Duodenal mucosa (tissue), 2 donors: ENCODE measurements around the gene CAMK1.
"Not testable (repeated sequence)": the region's sequence is repeated elsewhere in the genome, so short reads cannot be mapped to it uniquely, and the experiment has no call there.

Source experiments
- H3K27ac ChIP-seq: one replicate; pipeline ENCODE4 v1.7.0; 2013; ENCODE audit warnings: low read depth, low read length
- H3K27me3 ChIP-seq, 2 donors: one replicate each; pipeline ENCODE4 v1.7.0; 2013; ENCODE audit warnings: low read length in 2 of 2, control low read depth in 1 of 2; ENCODE audit not compliant: insufficient read depth in 2 of 2, control insufficient read depth in 1 of 2
- H3K36me3 ChIP-seq, 2 donors: one replicate each; pipeline ENCODE4 v1.7.0; 2013; ENCODE audit warnings: low read length in 2 of 2, control low read depth in 1 of 2; ENCODE audit not compliant: insufficient read depth in 2 of 2, control insufficient read depth in 1 of 2
- H3K4me1 ChIP-seq, 2 donors: one replicate each; pipeline ENCODE4 v1.7.0; 2013; ENCODE audit warnings: low read length in 2 of 2, control low read depth in 1 of 2; ENCODE audit not compliant: insufficient read depth in 2 of 2, control insufficient read depth in 1 of 2
- H3K4me3 ChIP-seq, 2 donors: one replicate each; pipeline ENCODE4 v1.7.0; 2013; ENCODE audit warnings: low read length in 2 of 2, low read depth in 1 of 2
- H3K9ac ChIP-seq, 2 donors: one replicate each; pipeline ENCODE4 v1.7.0; 2013; ENCODE audit warnings: low read length in 2 of 2, low read depth in 1 of 2
- H3K9me3 ChIP-seq, 2 donors: one replicate each; pipeline ENCODE4 v1.7.0; 2013; ENCODE audit warnings: low read length in 2 of 2, control low read depth in 1 of 2; ENCODE audit not compliant: control insufficient read depth in 1 of 2

Gene CAMK1

DNA sequence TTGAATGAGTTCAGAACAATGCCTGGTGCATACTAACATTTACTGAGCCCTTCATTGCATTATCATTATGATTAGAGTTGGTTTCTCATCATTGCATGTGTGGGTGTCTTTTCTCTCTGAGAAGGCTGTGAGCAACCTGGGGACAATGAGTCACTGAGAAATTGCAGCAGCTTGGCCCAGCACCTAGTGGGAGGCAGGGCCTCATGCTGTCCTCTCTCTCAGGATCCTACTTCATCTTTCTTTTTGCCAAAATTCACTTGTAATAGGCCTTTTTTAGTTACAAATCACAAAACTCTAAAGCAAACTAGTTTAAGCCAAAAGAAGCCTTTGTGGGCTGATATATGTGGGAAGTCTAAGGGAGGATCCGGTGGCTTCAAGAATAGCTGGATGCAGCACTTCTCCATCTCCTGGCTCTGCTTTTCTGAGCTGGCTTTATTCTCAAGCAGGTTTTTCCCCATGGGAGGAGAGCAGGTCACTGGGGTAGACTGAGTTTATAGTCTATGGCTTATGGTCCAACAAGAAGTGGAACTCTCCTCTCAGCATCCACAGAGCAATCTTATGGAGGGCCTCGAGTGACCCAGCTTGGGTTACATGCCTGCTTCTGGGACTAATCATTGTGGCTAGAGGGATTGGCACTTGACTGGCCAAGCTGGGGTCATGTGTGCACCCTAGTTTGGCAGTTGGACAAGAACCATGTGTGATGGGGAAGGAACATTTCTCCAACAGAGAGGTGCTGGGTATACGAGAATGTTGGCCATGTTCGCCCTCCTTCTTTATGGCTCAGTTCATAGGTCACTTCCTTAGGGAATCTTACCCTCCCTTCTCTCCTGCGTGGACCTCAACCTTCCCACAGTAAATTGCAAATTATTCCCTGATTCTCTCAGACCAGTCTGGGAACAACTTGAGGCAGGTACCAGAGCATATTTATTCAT, 8.7 kb upstream of the CAMK1 start:
- Histone ChIP-seq H3K4me3 (peak overlapping the region in 1 of 2 donors; percentile 1), H3K4me1 (peaks cover 43 to 45% of the 10 kb centered on the region in 2 donors), H3K9ac (peak overlapping the region in 1 of 2 donors; percentile 10), H3K36me3 (peaks cover 10 to 12% of the 10 kb centered on the region in 2 donors), H3K27ac (no peak overlapping the region), H3K27me3 (no peaks in the 10 kb centered on the region), H3K9me3 (no peaks in the 10 kb centered on the region)

DNA sequence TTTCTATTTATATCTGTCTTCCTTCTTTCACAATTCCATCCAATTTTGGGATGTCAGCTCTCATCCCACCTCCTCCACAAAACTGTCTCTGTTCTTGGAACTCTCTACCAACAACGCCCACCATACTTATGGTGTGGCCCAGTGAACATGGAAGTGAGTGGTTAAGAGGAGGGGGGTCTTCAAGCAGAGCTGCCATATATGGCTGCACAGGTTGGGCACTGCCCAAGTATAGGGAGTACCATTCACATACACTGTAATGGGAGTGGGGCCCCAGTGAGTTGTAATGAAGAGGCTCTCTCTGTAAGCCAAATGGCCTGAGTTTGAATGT, 7.9 kb upstream of the CAMK1 start:
- no peaks in the 10 kb centered on the region for H3K9me3 ChIP-seq
- H3K4me1 ChIP-seq: peaks cover 43 to 45% of the 10 kb centered on the region in 2 donors
- H3K9ac ChIP-seq: no peak overlapping the region
- H3K4me3 ChIP-seq: no peak overlapping the region
- no peaks in the 10 kb centered on the region for H3K27me3 ChIP-seq
- no peak overlapping the region for H3K27ac ChIP-seq
- H3K36me3 ChIP-seq: peaks cover 8 to 12% of the 10 kb centered on the region in 2 donors

GRCh38 chr3:9776896-9777693, 7.3 kb upstream of the CAMK1 start:
- no peak overlapping the region for H3K9ac ChIP-seq
- H3K27me3 ChIP-seq: no peaks in the 10 kb centered on the region
- H3K27ac ChIP-seq: no peak overlapping the region
- H3K4me1 ChIP-seq: peaks cover 43 to 45% of the 10 kb centered on the region in 2 donors
- peaks cover 2 to 7% of the 10 kb centered on the region in 2 donors for H3K36me3 ChIP-seq
- no peak overlapping the region for H3K4me3 ChIP-seq
- H3K9me3 ChIP-seq: no peaks in the 10 kb centered on the region

DNA sequence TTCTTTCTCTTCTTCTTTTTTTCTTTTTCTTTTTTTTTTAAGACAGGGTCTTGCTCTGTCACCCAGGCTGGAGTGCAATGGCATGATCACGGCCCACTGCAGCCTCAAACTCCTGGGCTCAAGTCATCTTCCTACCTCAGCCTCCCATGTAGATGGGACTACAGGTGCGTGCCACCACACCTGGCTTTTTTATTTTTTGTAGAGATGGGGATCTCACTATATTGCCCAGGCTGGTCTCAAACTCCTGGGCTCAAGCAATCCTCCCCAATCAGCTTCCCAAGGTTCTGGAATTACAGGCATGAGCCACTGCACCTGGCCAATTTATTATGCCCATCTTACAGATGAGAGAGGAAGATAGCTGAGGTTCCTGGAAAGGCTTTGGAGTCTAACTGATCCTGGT, 1.3 kb upstream of the CAMK1 start:
- not testable (repeated sequence) for H3K4me3 ChIP-seq, H3K9me3 ChIP-seq, H3K9ac ChIP-seq, H3K36me3 ChIP-seq, H3K27ac ChIP-seq, H3K27me3 ChIP-seq
- H3K4me1 ChIP-seq: peaks cover 32 to 33% of the 10 kb centered on the region in 2 donors

- Histone ChIP-seq H3K27ac (peak overlapping the region; percentile 53), H3K4me1 (peaks cover 32 to 33% of the 10 kb centered on the region in 2 donors), H3K9me3 (no peaks in the 10 kb centered on the region), H3K27me3 (no peaks in the 10 kb centered on the region), H3K4me3 (peak overlapping the region; percentile 76 to 83), H3K9ac (peak overlapping the region; percentile 84 to 86), H3K36me3 (peaks cover 0 to 5% of the 10 kb centered on the region in 2 donors)
Measured at GRCh38 chr3:9770276-9770812, 597 bp upstream of the CAMK1 start.

DNA sequence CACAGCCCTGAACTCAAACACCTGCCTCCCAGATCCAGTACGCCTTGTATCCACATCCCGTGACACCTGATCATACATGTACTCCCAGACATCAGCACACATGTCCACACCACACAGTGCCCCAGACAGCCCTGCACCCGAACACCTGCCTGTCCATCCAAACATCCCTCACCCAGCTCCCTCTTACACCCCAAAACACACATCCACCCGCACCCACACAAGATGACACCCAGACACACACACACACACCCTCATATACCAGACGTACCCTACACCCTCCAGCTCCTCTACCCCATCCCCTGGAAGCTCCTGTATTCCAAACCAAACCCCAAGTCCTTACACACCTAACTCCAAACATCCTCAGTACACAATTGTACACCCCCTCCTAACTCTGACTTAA, 735 bp downstream of the CAMK1 start:
- no peak overlapping the region for H3K27ac ChIP-seq
- H3K9ac ChIP-seq: peak overlapping the region; percentile 84 to 86
- H3K27me3 ChIP-seq: no peaks in the 10 kb centered on the region
- H3K4me1 ChIP-seq: peaks cover 32 to 33% of the 10 kb centered on the region in 2 donors
- no peaks in the 10 kb centered on the region for H3K9me3 ChIP-seq
- H3K4me3 ChIP-seq: peak overlapping the region; percentile 76 to 83
- peaks cover 0 to 7% of the 10 kb centered on the region in 2 donors for H3K36me3 ChIP-seq

DNA sequence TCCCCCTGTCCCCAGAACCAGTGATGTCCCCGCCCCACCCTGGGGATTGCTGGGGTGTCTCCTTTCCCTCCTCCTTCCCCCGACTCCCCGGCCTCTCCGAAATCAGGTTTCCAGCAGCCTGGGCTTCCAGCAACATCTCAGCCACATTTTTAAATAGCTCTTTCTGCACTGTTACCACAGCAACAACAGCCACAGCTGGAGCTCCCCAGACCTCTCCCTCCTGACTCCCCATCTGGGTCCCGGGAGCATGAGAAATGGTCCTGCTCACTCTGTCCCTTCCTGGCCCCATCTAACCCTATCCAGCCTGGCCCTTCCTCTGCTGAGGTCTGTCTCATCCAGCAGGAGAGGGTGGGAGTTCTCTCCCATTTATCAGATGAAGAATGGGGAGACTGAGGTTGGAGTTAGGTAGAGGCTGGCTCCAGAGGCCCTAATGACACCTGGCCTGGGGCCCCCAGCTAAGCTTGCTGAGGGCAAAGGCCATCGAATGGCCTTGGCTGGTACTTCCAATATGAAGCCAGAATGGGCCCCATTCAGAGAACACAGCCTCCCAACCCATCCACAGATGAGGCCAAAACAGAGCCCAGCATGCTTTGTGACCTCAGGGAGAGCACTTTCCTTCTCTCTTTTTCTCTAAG, 1.5 kb downstream of the CAMK1 start:
- peaks cover 0 to 7% of the 10 kb centered on the region in 2 donors for H3K36me3 ChIP-seq
- H3K27me3 ChIP-seq: no peaks in the 10 kb centered on the region
- peaks cover 32 to 33% of the 10 kb centered on the region in 2 donors for H3K4me1 ChIP-seq
- H3K9ac ChIP-seq: peak overlapping the region; percentile 32 to 84
- H3K4me3 ChIP-seq: peak overlapping the region; percentile 76 to 83
- no peaks in the 10 kb centered on the region for H3K9me3 ChIP-seq
- no peak overlapping the region for H3K27ac ChIP-seq

- no peaks in the 10 kb centered on the region for H3K27me3 ChIP-seq
- H3K27ac ChIP-seq: no peak overlapping the region
- no peaks in the 10 kb centered on the region for H3K9me3 ChIP-seq
- H3K4me1 ChIP-seq: peaks cover 32 to 33% of the 10 kb centered on the region in 2 donors
- H3K36me3 ChIP-seq: peaks cover 6 to 7% of the 10 kb centered on the region in 2 donors
- no peak overlapping the region for H3K4me3 ChIP-seq
- H3K9ac ChIP-seq: peak overlapping the region in 1 of 2 donors; percentile 23
Measured at GRCh38 chr3:9767418-9767817, 2.3 kb downstream of the CAMK1 start.

- no peaks in the 10 kb centered on the region for H3K27me3 ChIP-seq
Measured at GRCh38 chr3:9765865-9766264, 3.9 kb downstream of the CAMK1 start.

More at GRCh38 chr3:9765865-9766264, 3.9 kb downstream of the CAMK1 start:
- peaks cover 32 to 33% of the 10 kb centered on the region in 2 donors for H3K4me1 ChIP-seq
- H3K36me3 ChIP-seq: peaks cover 7 to 21% of the 10 kb centered on the region in 2 donors
- H3K27ac ChIP-seq: no peak overlapping the region
- H3K4me3 ChIP-seq: no peak overlapping the region
- no peak overlapping the region for H3K9ac ChIP-seq
- H3K9me3 ChIP-seq: no peaks in the 10 kb centered on the region
